ENCODE measurements around the gene HOXB1.

The HOXB1 gene

DNA sequence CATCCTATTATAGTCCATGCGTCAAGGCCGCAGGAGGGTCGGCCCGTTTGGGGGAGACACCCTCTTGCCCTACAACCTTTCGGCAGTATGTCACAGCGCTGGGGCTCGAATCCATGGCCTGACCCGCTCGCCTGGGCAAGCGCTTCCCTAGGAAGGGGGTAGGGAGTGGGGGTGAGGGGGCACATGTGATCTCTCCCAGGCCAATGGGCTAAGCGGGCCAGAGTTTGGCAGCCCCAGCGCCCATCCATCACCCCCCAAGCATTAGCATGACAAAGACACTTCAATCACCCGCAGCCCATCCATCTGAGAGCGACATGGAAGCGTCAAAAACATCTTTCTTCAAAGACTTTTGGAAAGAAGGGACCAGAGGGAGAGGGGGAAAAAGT lies at the start of gene HOXB1:
Gene HOXB1 (minus strand): TSS at position 125 of the 386 bp plus-strand sequence. CDS start 107 bp downstream, at position 18.
- no peak for DNase-seq (ENCODE audit: low read depth in 2 of 2)

DNA sequence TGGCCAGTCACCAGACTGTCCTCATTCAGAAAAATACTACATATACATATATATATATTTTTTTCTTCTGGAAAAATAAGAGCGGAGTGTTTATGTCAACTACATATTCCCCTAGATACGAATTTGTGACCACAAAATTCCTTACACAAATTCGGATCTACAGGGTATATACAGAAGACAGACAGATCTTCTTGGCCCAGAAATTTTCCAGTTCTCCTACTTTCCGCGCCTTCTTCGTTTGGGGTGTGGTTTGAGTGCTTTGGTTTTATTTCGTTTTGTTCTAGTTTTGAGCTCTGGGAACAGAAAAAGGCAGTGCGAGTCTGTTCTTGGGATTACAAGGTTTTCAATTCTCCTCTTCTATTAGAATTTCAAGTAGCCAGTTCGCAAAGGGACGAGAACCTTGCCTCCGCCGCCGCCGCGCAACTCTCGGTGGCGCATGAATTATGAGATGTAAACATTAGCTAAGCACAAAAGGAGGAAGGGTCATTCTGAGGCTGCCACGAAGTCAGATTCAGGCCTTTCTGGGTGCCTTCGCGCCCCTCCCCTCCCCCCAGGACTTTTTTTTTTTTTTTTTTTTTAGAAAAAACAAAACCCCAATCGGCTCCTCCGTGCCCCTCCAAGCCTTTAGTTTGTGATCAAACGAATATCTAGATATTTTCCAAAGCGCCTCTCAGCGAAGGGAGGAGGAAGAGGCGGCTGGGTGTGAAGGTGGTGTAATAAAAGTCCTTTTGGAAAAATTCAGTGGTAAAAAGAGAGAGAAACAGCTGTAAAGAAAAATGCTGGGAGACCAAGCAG lies 49.1 kb upstream of the HOXB1 start:
- no peak for DNase-seq (ENCODE audit: low read depth in 2 of 2)

DNA sequence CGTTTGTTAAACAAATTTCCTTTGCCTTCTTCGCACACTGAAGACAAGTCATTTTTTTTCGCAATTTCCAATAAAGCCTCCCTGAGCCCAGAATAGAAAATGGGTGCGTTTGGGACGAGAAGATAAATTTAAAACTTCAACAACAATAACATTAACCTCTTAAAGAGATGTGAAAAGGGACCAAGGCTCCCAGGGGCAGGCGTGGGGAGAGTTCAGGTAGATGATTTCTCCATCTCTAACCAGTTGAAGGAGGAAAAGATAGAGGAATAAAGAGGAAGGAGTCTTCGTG lies 48.6 kb upstream of the HOXB1 start:
- no peak for DNase-seq (ENCODE audit: low read depth in 2 of 2)

DNA sequence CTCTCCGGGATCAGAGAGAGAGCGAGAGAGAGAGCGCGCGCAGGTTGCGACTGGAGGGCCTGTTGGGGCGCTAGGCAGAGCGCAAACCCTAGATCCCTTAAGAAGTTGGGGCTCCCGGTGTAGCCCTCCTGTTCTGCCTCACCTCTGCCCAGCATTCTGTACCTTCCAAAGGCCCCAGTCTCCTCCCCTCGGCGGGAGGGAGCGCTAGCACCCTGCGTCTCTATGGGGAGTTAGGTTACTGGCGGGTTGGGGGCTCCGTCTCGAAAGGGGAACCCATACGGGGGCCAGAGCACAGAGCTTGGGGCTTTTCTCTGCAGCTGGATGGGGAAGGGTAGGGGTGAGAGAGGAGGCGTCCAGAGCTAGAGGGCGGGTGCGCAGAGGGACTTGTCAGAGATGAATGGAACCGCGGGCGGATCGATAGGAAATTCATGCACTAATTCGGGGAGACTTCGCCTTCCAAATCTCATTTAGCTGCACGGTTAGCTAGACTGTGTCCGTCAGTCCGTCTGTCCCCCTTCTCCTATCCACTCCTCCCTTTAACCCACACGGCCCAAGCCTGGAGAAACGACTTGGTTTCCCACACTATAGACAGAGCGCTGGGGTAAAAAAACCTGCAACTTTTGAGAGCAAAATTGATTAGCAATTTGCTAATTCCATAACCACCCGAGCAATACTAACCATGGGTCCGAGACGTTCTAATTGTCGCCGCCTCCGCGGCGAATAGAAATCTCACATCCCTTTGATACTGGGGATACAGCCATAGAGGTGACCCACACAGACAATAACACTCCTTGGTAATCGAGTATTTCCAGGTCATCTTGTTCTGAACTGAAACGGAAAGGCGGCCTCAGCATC lies 48.0 kb upstream of the HOXB1 start:
- DNase-seq (ENCODE audit: low read depth in 2 of 2) = no peak

DNA sequence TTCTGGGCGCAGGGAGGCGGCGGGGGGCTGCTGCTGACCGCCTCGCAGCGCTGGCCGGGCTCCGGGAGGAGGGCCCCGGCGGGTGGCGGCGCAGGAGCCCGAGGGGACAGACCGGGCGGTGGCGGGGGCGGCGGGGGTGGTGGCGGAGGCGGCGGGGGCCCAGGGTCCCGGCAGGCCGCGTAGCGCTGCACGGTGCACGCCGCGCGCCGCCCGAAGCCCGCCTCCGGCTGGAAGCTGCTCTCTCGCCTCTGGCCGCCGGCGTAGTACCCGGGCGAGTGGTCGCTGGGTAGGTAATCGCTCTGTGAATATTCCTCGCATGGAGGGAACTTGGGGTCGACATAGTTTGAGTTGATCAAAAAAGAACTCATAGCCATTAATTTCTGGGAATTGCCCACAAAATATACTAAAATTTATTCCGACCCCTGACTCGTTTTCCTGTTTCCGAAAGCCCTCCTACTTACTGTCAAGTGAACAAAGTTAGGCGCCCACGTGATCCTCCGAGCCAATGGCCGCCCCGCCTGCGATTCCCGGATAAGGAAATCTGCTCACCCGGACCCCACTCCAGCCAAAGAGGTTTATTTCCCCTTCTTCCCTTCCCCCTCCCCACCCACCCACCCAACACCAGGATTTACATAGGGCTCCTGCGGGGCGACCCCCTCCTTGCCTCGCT lies 47.3 kb upstream of the HOXB1 start, which contains the start of gene HOXB4:
Gene HOXB4 (minus strand): TSS at position 405 of the 670 bp plus-strand sequence. CDS start 31 bp downstream, at position 374.
- peak; percentile 33 to 60 for DNase-seq (ENCODE audit: low read depth in 2 of 2)

DNA sequence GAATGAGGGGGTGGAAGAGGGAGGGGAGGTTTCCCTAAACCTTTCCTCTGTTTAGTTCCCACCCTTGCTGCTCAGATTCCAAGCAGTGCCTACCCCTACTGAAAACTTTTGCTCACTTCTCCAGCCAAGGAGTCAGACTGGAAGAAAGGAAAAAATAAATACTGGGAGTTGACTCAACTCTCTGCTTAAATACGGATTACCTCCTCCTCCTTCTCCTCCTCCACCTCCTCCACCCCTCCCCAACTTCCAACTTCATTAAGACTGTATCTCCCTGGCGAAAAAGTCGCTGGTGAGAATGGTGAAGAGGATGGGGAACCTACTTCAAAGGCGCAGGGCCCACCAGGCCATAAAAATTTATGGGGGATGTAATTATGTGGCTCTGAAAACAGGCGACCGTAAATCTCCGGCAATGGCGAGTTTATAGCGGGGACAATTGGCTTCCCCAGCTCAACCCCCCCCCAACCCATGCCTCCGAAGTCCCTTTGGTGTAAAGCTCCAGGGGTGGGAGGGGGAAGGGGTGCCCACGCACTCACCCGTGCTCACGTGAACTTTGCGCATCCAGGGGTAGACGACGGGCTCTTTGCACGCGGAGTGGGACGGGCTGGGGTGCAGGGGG lies 46.6 kb upstream of the HOXB1 start:
- no peak for DNase-seq (ENCODE audit: low read depth in 2 of 2)

DNA sequence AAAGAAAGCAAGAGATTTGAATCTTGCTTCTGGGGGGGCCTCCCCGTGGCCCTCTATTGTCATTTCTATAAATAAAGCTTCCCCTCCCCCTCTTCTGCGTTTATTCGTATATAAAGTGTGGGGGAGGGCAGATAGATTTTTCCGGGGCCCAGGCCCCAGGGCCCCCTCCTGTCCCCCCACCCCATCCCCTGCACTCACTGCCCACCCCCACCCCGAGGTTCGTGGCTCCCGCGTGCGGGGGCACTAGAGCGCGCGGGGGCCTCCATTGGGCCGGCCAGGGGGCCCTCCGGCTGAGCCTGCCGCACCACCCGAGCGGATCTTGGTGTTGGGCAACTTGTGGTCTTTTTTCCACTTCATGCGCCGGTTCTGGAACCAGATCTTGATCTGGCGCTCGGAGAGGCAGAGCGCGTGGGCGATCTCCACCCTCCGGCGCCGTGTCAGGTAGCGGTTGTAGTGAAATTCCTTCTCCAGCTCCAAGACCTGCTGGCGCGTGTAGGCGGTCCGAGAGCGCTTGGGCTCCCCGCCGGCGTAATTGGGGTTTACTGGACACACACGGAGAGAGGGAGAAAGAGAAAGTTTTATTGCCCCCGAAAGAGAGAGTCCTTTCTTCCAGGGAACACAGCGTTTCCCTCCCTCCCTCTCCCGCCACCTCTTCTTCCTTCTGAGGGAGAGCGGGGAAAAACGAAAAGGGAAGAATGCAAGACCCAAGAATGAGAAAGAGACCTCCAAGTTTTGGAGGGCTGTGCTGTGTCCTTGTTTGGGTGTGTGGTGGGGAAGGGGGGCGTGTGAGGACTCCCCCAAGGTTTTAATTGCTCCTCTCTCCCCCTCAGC lies 45.9 kb upstream of the HOXB1 start:
- no peak for DNase-seq (ENCODE audit: low read depth in 2 of 2)

DNA sequence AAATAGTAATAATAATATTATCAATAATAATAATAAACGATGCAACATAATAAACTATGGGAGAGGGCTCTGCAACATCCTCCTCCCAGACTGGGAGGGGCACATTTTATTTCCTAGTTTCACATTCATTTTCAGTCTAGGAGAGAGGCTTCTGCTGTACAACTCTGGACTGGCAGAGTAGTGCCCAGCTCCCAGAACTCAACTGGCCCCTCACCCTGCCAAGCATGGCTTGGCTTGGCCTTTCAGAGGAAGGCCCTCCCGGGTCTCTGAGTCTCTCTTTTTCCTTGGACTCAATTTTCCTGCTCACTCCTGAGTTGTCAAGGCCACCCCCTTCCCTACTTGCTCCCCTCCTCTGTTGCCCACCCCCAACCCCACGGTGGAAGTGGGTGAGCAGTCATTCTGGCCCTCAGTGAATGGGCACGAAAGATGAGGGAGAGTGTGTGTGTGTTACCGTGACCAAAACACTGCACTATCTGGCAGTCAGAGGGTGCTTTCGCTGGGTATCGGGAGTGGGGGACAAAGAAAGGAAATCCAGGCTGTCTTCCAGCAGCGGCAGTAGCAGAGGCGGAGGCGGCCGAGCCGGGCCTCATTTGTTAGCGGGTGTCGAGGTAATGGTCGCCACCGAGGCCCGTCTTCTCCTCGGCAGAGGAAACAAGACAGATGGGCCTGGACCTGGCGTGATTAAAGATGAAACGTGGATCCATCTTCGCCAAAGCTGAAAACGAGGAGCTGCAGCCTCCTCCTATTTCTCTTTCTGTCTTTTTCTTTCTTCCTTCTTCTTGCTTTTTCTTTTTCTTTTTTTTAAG lies 45.1 kb upstream of the HOXB1 start:
- no peak for DNase-seq (ENCODE audit: low read depth in 2 of 2)

DNA sequence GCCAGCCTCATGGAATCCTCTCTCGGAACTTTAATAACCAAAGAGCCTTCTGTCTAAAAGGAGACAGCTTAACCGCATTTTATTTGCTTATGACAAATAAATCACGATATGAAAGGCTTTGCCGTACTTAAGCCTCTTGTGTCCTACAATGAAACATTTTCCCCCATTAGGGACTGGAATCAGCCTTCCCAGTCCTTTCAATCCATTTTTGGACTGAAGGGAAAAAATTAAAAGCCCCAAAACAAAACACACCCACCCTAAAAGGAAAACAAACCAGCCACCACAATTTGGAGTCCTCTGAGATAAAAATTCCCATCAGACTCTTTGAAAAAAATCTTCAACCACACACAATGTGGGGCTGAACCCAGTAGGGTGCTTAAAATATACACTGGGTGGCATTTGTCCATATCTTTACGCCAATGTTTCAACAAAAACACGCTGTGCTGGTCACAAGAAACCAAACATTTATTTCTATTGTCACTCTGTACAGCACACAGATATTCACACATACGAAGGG lies 44.3 kb upstream of the HOXB1 start:
- DNase-seq (ENCODE audit: low read depth in 2 of 2) = no peak

DNA sequence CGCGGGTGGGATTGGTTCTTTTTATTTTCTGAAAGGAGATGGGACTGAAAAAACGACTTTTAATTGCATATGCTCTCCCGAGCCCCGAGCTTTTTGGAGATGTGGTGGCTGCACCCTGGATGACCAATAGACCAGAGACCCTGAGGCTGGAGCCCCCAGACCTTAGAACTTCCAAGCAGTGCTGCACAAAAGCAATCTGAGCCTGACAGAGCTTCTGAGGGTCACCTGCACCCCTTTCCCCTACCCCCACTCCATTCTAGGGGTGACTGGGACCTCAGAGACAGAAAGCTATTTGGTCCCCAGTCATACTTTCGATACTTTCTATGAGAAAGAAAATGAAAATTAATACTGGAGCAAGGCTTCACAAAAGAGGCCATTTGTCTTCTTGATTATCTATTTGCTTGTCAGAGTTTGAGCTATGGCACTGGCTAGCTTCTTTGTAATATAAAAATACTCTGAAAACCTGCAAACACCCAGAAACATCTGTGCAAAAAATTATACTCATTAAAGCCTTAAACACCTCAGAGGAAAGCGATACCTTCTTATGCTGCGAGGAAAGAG lies 43.8 kb upstream of the HOXB1 start:
- no peak for DNase-seq (ENCODE audit: low read depth in 2 of 2)

DNA sequence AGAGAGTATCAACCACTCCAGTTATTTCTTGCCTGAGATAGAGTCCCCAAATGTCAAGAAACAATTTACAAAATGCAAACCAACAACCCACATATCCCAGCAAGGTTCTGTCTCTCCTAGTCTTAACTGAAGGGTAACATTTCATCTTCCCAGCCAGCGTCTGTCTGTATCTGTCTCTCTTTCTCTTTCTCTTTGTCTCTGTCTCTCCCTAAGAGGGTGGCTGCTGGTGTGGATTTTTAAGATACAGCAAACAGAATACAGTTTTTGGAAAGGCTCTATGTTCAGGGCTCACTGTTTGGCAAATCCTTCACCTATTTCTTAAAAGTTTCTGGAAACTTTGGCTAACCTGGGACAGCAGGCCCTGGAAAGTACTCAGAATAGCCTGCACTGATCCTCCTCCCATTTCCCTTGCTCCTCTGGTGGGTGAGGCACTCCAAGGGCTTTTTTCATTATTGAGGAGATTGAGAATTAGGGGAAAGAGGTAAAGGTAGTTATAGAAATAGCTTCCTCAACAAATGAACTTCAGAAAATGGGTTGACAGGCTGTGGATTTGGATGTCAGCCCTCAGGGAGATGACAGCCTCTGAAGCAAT lies 41.1 kb upstream of the HOXB1 start:
- no peak for DNase-seq (ENCODE audit: low read depth in 2 of 2)

DNA sequence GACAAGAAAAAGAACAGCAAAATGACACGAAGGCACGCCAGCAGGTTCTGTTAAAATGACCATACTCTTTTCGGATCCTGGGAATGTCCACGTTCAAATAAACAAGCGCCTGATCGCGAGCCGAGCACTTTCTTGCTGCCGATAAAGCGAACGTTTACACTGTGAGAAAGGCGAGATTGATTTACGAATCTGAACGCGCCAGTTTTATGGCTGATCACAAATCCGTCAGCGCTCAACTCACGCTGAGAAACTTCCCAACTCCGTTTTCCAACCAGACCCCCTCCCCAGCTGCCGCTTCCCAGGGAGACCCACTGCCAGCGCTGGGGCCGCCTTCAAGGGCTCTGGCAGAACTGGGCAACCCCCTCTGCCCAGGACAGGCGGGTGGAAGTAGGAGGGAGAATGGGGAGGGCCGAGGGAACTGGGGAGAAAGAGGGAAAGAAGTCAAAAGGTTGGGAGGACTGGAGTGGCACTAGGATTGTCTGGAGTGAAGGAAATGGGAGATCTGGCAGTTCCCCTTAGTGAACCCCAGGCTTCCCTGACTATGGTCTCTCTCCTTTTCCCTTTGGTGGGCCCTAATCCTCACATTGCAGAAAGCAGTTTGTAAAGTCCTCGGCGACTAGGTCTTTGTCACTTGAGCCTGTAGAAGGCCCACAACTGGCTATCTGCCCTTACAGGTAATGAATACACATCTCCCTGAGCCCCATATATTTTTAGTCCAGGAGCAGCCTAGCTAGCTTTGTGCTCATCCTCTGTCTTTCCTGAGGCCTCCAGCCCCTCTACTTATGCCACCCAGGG lies 40.4 kb upstream of the HOXB1 start:
- no peak for DNase-seq (ENCODE audit: low read depth in 2 of 2)

DNA sequence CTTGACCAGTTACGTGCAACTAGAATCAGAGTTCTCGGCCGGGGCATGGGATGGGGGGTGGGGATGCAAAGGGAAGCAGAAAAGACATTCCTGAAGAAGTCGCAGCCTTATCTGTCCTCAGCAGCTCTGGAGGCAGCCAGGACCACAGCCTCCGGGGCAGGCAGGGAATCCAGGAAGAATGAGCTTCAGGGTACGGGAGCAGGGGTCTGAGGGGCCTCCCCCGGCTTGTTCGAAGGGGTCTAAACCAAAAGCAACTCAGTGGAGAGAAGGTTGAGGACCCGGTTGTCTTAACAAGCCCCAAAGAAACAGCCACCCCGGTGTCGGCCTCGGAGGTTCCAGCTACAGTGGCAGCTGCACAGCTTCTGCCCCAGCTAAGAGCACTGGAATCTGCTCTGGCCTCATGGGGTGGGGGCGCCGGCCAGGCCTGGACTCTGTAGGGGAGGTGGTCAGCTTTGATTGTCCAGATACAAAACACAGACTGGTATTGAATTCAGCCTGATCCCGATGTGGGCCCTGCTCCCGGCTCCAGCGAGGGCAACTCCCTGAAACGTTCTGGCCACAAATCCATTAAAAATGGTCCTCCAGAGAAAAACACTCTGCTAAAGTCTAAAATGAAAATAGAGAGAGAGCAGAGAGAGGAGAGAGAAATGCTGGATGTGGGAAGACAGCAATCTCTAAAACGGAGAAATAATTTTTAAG lies 39.7 kb upstream of the HOXB1 start:
- no peak for DNase-seq (ENCODE audit: low read depth in 2 of 2)

DNA sequence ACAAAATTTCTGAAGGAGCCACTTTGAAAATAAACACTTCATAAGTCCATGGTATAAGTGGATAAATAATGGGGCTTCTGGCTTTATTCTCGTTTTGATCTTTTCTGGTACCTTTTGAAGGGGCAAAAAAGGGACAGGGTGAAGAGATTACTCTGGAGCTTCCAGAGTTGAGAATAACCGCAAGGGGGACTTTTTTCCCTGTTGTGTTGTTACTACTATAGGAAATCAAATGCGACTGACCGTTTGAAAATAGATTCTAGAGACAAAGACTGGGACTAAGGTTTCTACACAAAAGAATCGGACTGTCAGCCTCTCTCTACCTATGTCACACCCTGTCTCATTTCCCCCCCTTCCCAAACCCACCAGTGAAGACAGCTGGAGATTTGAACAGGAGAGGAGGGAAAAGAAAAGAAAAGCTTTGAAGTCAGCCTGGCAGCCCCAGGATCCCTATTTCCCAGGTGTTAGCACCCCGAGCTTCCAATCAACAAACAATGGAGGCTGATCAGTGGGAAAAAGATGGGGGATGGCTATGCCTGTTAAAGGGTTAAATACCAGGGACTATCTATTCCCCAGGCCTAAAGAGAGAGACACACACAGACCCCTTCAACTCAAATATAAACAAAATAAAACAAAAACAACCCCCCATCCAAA lies 39.0 kb upstream of the HOXB1 start:
- DNase-seq (ENCODE audit: low read depth in 2 of 2) = no peak

DNA sequence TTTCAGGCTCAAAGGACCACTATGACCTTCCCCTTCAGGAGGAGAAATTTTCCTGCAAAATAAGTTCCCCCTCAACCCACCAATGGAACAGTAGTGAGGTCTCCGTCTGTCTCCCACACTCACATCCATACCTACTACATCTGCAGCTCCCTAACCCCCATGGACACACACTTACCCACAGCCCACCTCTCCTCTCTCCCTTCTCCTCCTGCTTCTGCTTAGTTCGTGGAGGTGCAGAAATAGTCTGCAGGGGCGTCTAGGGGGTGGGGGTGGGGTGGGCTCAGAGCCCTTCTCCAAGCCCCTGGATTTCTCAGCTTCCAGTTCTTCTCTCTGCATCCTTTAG lies 38.4 kb upstream of the HOXB1 start:
- DNase-seq (ENCODE audit: low read depth in 2 of 2) = no peak

DNA sequence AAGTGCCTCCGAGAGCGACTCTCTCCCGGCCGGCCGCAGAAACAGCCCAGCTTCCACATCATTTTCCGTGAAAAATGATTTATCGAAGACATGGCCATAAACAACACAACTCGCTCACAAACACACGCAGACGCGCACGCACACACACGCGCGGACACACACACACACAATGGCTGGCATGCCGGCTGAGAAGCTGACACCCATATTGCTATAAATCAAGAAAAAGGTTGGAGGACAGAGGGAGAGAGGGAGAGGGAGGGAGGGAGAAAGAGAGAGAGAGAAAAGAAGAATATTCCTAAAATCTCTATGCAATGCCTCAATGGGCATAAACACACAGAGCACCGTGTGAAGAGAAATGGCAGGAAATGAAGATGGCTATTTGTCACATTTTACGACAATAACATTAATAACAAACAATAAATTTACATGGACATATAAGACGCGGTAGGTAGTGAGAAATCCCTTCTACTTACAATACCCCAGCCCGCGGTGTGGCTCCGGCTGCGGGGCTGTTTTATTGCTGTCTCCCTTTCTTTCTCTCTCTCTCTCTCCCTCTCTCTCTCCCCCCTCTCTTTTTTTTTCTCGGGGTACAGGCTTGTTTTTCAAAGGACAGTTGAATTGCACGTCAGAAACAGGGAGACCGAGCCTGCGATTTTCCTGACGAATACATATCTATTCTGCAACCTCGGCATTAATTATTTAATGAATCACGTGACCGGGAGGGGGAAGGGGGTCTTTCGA lies 37.9 kb upstream of the HOXB1 start:
- no peak for DNase-seq (ENCODE audit: low read depth in 2 of 2)

Data from activated CD4-positive, alpha-beta T cell treated with anti-CD3 and anti-CD28 coated beads for 24 hours (primary cell).